ENCODE data around the gene CASP9.
"Not testable (repeated sequence)": the region's sequence is repeated elsewhere in the genome, so short reads cannot be mapped to it uniquely, and the experiment has no call there.

Gene CASP9

DNA sequence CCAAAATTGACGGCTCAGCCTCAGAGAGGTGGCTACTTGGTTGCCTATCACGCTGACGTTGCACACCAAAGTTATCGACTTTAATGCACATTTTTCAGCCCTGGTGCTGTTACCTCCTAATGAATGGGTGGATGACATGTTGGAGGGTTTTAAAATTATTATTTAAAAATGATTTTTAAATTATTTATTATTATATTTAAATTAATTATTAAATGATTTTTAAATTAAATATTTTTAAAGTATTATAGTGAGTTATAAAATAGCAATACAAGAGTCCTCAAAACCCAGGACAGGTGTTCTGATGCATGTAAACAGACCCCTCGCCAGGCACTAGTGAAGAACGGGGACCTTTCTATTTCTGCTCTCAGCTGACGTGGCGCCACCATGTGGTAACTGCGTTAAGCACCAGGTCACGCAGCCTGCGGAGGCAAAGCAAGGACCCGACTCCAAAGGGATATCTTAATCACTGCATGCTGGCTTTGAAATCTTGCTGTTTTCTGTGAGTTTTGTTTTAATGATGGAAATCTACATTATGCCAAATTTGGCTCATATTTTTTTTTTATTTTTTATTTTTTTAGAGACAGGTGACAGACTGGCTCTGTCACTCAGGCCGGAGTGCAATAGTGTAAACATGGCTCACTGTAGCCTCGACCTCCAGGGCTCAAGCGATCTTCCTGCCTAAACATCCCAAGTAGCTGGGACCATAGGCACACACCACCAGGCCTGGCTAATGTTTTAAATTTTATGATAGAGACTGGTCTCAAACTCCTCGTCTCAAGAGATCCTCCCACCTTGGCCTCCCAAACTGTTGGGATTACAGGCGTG lies 22.6 kb downstream of the CASP9 start:
- FAIRE-seq (no peak), DNase-seq (ENCODE audit: insufficient read length, low spot score) (peak; percentile 38)
- TF ChIP-seq POLR2A (IDR thresholded peaks at IDR 0.05; ENCODE audit: low read depth, low read length), result no peak

GRCh38 chr1:15500184-15501178 lies 23.5 kb downstream of the CASP9 start:
- DNase-seq (ENCODE audit: insufficient read length, low spot score), result no peak
- TF ChIP-seq POLR2A (IDR thresholded peaks at IDR 0.05; ENCODE audit: low read depth, low read length), result no peak
- FAIRE-seq, result no peak

DNA sequence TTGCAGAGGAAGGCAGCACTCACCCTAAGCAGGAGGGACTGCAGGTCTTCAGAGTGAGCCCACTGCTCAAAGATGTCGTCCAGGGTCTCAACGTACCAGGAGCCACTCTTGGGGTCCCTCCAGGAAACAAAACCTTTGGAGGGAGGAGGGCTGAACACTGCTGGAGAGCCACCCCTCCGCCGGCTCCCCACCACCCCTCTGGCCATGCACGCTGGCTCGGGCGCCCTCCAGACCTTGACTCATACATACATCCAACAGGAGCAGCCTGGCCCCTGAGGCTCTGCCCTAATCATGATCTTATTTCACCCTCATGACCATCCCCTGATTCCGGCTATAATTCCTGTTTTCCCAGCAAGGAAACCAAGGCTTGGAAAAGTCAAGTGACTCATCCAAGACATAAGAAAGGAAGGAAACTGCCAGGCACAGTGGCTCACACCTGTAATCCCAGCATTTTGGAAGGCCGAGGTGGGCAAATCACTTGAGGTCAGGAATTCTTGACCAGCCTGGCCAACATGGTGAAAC lies 30.1 kb downstream of the CASP9 start:
- DNase-seq (ENCODE audit: insufficient read length, low spot score) (no peak), FAIRE-seq (no peak)
- TF ChIP-seq POLR2A (IDR thresholded peaks at IDR 0.05; ENCODE audit: low read depth, low read length), result no peak

DNA sequence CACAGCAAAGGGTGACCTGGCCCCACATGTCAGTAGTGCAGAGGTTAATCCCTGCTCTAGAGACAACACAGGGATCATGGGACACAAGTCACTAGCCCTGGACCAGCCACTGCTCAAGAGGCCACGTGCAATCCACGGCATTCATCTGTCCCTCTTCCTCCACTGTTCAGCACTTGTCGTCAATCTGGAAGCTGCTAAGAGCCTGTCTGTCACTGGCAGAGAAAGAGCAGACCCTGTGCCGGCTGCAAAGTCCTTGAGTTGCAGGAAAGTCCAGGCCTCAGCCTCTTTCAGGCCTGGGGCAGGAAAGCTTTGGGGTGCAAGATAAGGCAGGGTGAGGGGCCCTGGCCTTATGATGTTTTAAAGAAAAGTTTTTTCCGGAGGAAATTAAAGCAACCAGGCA lies 31.4 kb downstream of the CASP9 start:
- FAIRE-seq (no peak), DNase-seq (ENCODE audit: insufficient read length, low spot score) (no peak)
- no peak for TF ChIP-seq POLR2A (IDR thresholded peaks at IDR 0.05; ENCODE audit: low read depth, low read length)

GRCh38 chr1:15491010-15491409 lies 33.0 kb downstream of the CASP9 start:
- FAIRE-seq; DNase-seq (ENCODE audit: insufficient read length, low spot score): not testable (repeated sequence)

- TF ChIP-seq POLR2A (IDR thresholded peaks at IDR 0.05; ENCODE audit: low read depth, low read length), result no peak
- FAIRE-seq (no peak), DNase-seq (ENCODE audit: insufficient read length, low spot score) (no peak)
These were observed 34.8 kb downstream of the CASP9 start for GRCh38 chr1:15489052-15489736.

DNA sequence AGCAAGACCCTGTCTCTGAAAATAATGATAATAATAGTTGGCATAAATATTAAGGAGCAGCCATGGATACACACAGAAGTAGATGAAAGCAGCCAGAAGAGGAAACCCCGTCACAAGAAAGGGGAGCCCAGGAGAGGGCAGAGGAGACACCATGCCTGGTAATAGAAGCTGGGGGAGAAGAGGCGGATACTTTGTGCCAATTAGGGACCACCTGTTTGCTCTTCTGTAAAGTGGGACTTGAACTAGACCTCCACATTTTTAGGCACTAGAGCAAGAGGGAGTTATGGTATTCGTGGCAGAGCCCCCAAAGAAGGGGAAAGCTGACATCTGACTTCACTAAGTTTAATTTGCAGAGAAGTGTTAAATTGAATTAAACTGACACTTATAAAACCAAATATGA lies 35.6 kb downstream of the CASP9 start:
- TF ChIP-seq POLR2A (IDR thresholded peaks at IDR 0.05; ENCODE audit: low read depth, low read length), result no peak
- no peak for DNase-seq (ENCODE audit: insufficient read length, low spot score)
- FAIRE-seq, result no peak

GRCh38 chr1:15486844-15487610 lies 37.0 kb downstream of the CASP9 start:
- not testable (repeated sequence) for DNase-seq (ENCODE audit: insufficient read length, low spot score); FAIRE-seq

DNA sequence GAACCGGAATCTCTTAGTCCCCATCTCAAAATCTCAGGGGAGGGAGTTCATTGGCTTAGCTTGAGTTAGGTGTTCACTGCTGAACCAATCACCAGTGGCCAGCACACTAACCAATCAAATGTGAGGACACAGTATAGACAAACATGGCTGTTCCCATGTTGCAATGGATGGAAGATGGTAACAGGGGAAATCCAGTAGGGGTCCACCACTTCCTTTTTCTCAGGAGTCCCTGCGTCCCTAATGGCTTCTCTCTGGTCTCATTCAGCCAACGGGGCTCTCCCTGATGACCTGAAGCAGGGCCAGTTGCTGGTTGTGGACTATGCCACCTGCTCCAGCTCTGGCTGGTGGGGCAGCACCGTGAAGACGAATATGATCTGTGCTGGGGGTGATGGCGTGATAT lies 38.4 kb downstream of the CASP9 start:
- FAIRE-seq (no peak), DNase-seq (ENCODE audit: insufficient read length, low spot score) (no peak)
- TF ChIP-seq POLR2A (IDR thresholded peaks at IDR 0.05; ENCODE audit: low read depth, low read length), result no peak

- not testable (repeated sequence) for FAIRE-seq; DNase-seq (ENCODE audit: insufficient read length, low spot score)
These were observed 39.6 kb downstream of the CASP9 start for GRCh38 chr1:15484443-15484842.

DNA sequence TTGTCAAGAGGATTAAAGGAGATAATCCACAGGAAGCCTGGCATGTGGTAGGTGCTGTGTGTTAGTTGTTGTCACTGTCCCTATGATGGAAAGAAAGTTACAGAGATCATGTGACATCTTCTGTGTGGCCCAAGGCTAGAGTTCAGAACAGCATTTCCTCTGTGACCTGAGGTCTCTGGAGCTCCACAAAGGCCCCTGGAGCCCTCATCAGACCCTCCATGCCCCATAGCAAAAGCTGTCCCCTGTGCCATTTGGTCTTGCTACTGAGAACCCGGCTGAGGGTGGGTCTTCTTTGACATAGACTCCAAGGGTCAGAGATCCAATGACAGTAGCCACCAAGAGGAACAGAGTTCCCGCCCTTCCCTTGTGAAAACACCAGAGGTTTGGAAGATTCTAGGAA lies 40.0 kb downstream of the CASP9 start:
- TF ChIP-seq POLR2A (IDR thresholded peaks at IDR 0.05; ENCODE audit: low read depth, low read length), result no peak
- FAIRE-seq, result no peak
- no peak for DNase-seq (ENCODE audit: insufficient read length, low spot score)

DNA sequence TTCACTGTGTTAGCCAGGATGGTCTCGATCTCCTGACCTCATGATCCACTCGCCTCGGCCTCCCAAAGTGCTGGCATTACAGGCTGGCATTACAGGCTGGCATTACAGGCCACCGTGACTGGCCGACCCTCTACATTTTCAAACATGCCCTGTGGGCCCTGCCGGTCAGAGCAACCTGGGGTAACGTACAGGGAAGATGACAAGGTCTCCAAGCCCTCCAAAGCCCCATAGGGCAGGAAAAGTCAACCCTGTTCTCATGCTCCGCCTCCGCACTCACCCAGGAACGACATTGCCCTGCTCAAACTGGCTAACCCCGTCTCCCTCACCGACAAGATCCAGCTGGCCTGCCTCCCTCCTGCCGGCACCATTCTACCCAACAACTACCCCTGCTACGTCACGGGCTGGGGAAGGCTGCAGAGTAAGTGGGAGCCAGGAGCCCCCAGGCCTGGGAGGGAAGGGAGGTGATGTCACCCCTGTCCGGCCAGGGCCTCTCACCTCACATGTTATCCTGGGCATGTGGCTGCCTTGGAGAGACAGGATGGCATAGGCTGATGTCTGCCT lies 41.0 kb downstream of the CASP9 start:
- not testable (repeated sequence) for FAIRE-seq; DNase-seq (ENCODE audit: insufficient read length, low spot score)

- DNase-seq (ENCODE audit: insufficient read length, low spot score); FAIRE-seq: not testable (repeated sequence)
These were observed 41.6 kb downstream of the CASP9 start for GRCh38 chr1:15482455-15482854.
